ENCODE results near the gene CHCHD3. TPM values are rescaled to one million over a fixed set of nuclear protein-coding genes. Genes with fewer than 3 reads are reported as not detected.

Gene CHCHD3
- polyA plus RNA-seq, 2 of the 4 experiments (the other 2 are of a cell fraction) = 96.7 to 139 TPM

- WGBS (ENCODE audit: missing lambda C conversion rate) = 87% methylated on average over 4 of the region's 4 CpGs
Measured at GRCh38 chr7:132777956-132778355, 303.9 kb downstream of the CHCHD3 start.

GRCh38 chr7:132777414-132777813, 304.5 kb downstream of the CHCHD3 start:
- ATAC-seq = no peak
- ChIA-PET POLR2A (no interaction called here), CTCF (no interaction called here)
- Histone ChIP-seq H3K9me3 (no peaks in the 10 kb centered on the region), H3K4me1 (peaks cover 9% of the 10 kb centered on the region; the same call in 2 of the 3 replicates), H3K4me3 (no peak overlapping the region), H3K4me2 (no peak overlapping the region), H3K27ac (no peak overlapping the region)
- 90% methylated on average over 7 of the region's 7 CpGs for WGBS (ENCODE audit: missing lambda C conversion rate)
- no peak for DNase-seq (ENCODE audit: low read depth in 1 of 2, low spot score in 1 of 2)
- FAIRE-seq = no peak
- TF ChIP-seq ZNF302 (CRISPR knock-in tag; IDR thresholded peaks at IDR 0.05) = no peak
- TF ChIP-seq POLR2AphosphoS2 (conservative IDR thresholded peaks at IDR 0.05; ENCODE audit: low read length) = no peak
- TF ChIP-seq JUN (IDR thresholded peaks at IDR 0.05) = no peak

More at GRCh38 chr7:132777956-132778355, 303.9 kb downstream of the CHCHD3 start:
- no peak overlapping the region for H3K4me3 ChIP-seq
- no peak overlapping the region for H3K4me2 ChIP-seq
- TF ChIP-seq E2F6 (IDR thresholded peaks at IDR 0.05; ENCODE audit: borderline replicate concordance, low read depth) = no peak
- no peak for TF ChIP-seq BCL3 (IDR thresholded peaks at IDR 0.05)
- no peak for TF ChIP-seq CBX8 (IDR thresholded peaks at IDR 0.05)
- CTCF ChIA-PET = no interaction called here
- H3K4me1 ChIP-seq = peaks cover 14% of the 10 kb centered on the region
- no peaks in the 10 kb centered on the region for H3K9me3 ChIP-seq
- ATAC-seq (no peak), DNase-seq (ENCODE audit: low read depth in 1 of 2, low spot score in 1 of 2) (no peak), FAIRE-seq (no peak)
- POLR2A ChIA-PET = no interaction called here
- no peak overlapping the region for H3K27ac ChIP-seq

- Histone ChIP-seq H3K4me2 (no peak overlapping the region), H3K9me3 (no peaks in the 10 kb centered on the region), H3K4me1 (peaks cover 9% of the 10 kb centered on the region; the same call in 2 of the 3 replicates), H3K4me3 (no peak overlapping the region), H3K27ac (no peak overlapping the region)
- DNase-seq (ENCODE audit: low read depth in 1 of 2, low spot score in 1 of 2) (no peak), FAIRE-seq (no peak), ATAC-seq (no peak)
- 92% methylated on average over 5 of the region's 5 CpGs for WGBS (ENCODE audit: missing lambda C conversion rate)
- ChIA-PET CTCF (interaction anchor here (1.0 kb wide), 1 partner anchor 21 kb away, joined by 3 read pairs; no protein-coding TSS in a partner anchor), POLR2A (no interaction called here)
- TF ChIP-seq ATOH8 (CRISPR knock-in tag; IDR thresholded peaks at IDR 0.05; ENCODE audit: low read depth) = no peak
- no peak for TF ChIP-seq MAFK (IDR thresholded peaks at IDR 0.05; ENCODE audit: partially characterized antibody)
- no peak for TF ChIP-seq BHLHE40 (IDR thresholded peaks at IDR 0.05; ENCODE audit: low read depth, low read length)
- no peak for TF ChIP-seq CEBPB (IDR thresholded peaks at IDR 0.05)
- TF ChIP-seq HMGXB4 (CRISPR knock-in tag; IDR thresholded peaks at IDR 0.05; ENCODE audit: borderline replicate concordance) = no peak
- TF ChIP-seq HOXA7 (CRISPR knock-in tag; IDR thresholded peaks at IDR 0.05) = no peak
- no peak for TF ChIP-seq PHF8 (IDR thresholded peaks at IDR 0.05; ENCODE audit: borderline replicate concordance, low read depth)
- TF ChIP-seq KDM1A (IDR thresholded peaks at IDR 0.05; ENCODE audit: low read depth) = no peak
- TF ChIP-seq POLR2A (IDR thresholded peaks at IDR 0.05; ENCODE audit: low read length) = no peak
- no peak for TF ChIP-seq ZNF302 (CRISPR knock-in tag; IDR thresholded peaks at IDR 0.05)
Measured at GRCh38 chr7:132776048-132776620, 305.8 kb downstream of the CHCHD3 start.

GRCh38 chr7:132773527-132773956, 308.3 kb downstream of the CHCHD3 start:
- no peak for FAIRE-seq
- 63% methylated on average over 5 of the region's 5 CpGs for WGBS (ENCODE audit: missing lambda C conversion rate)
- H3K4me3 ChIP-seq = no peak overlapping the region
- H3K4me1 ChIP-seq = peaks cover 9% of the 10 kb centered on the region; the same call in 2 of the 3 replicates
- TF ChIP-seq CEBPB (IDR thresholded peaks at IDR 0.05) (peak; percentile 69 to 83), ELK1 (IDR thresholded peaks at IDR 0.05; ENCODE audit: low read depth, low read length) (no peak), JUNB (IDR thresholded peaks at IDR 0.05) (peak; percentile 33; the same call in 1 of the 2 replicates), NFE2L2 (conservative IDR thresholded peaks at IDR 0.05; ENCODE audit: low read length) (peak; percentile 70), ZC3H11A (IDR thresholded peaks at IDR 0.05) (no peak), MAFK (IDR thresholded peaks at IDR 0.05; ENCODE audit: partially characterized antibody) (peak; percentile 83), TP53 (CRISPR knock-in tag; IDR thresholded peaks at IDR 0.05) (no peak), FOSL2 (IDR thresholded peaks at IDR 0.05) (no peak), FOSL2 (CRISPR knock-in tag; IDR thresholded peaks at IDR 0.05) (peak; percentile 28; the same call in 1 of the 2 replicates)
- no peak overlapping the region for H3K27ac ChIP-seq
- peak overlapping the region; percentile 4; the same call in 1 of the 3 replicates for H3K4me2 ChIP-seq
- ChIA-PET POLR2A (no interaction called here), CTCF (no interaction called here)
- H3K9me3 ChIP-seq = 0 out of 3 replicates have a peak, but pooled peaks cover 5% of the 10 kb centered on the region
- no peak for DNase-seq (ENCODE audit: low read depth in 1 of 2, low spot score in 1 of 2)
- ATAC-seq = no peak
